ENCODE results near the gene PCDHGA5. TPM values are rescaled to one million over a fixed set of nuclear protein-coding genes. Genes with fewer than 3 reads are reported as not detected.
A peak's percentile ranks its signal among the peaks of the same experiment; 100 is the strongest.

The PCDHGA5 gene
- total and polyA plus RNA-seq, 10 donors, result 0.04 to 3.1 (median 2.2) TPM; not detected in 1

DNA sequence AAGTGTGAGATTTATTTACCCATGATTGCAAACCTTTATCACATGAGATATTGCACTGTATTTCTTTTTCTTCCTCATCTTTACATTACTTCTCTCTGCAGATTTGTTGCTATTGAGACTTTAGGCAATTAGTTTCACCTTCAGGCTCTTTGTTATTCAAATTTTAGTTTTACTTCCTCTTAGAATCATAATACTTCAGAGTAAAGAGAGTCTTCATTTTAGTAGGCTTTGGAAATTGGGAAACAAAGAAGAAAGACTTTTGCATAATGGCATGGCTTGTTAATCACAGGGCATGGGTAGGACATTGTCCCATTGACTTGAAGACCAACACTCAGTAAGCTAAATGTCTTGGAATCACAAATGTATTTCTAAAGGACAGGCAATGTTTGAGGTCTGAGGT, 1.2 kb upstream of the PCDHGA5 start:
- peaks cover 0 to 94% (median 30%) of the 10 kb centered on the region in 7 donors for H3K27me3 ChIP-seq (replicated peaks in 1 of 7)
- H3K4me1 ChIP-seq, result no peaks in the 10 kb centered on the region
- H3K4me3 ChIP-seq, result no peak overlapping the region
- intact Hi-C loops (cut with DNase I; ENCODE audit: low total_unique reads), result no loop called here
- no peak overlapping the region for H3K27ac ChIP-seq
- H3K36me3 ChIP-seq, result peaks cover 0 to 7% (median 0%) of the 10 kb centered on the region in 6 donors
- no peak for DNase-seq
- peaks cover 0 to 99% (median 98%) of the 10 kb centered on the region in 8 donors for H3K9me3 ChIP-seq
- TF ChIP-seq POLR2A (IDR thresholded peaks at IDR 0.05) (no peak), POLR2AphosphoS5 (IDR thresholded peaks at IDR 0.05) (no peak)
- TF ChIP-seq, protein P1, sequence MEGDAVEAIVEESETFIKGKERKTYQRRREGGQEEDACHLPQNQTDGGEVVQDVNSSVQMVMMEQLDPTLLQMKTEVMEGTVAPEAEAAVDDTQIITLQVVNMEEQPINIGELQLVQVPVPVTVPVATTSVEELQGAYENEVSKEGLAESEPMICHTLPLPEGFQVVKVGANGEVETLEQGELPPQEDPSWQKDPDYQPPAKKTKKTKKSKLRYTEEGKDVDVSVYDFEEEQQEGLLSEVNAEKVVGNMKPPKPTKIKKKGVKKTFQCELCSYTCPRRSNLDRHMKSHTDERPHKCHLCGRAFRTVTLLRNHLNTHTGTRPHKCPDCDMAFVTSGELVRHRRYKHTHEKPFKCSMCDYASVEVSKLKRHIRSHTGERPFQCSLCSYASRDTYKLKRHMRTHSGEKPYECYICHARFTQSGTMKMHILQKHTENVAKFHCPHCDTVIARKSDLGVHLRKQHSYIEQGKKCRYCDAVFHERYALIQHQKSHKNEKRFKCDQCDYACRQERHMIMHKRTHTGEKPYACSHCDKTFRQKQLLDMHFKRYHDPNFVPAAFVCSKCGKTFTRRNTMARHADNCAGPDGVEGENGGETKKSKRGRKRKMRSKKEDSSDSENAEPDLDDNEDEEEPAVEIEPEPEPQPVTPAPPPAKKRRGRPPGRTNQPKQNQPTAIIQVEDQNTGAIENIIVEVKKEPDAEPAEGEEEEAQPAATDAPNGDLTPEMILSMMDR (IDR thresholded peaks at IDR 0.05 in 8 of 11, conservative IDR thresholded peaks at IDR 0.05 in 3 of 11), result no peak

GRCh38 chr5:141366016-141366896, 2.3 kb downstream of the PCDHGA5 start:
- no peak for DNase-seq
- intact Hi-C loops (cut with DNase I; ENCODE audit: low total_unique reads), result no loop called here
- H3K27me3 ChIP-seq (replicated peaks in 1 of 7), result peaks cover 0 to 97% (median 30%) of the 10 kb centered on the region in 7 donors
- TF ChIP-seq POLR2AphosphoS5 (IDR thresholded peaks at IDR 0.05) (no peak), POLR2A (IDR thresholded peaks at IDR 0.05) (no peak)
- TF ChIP-seq, protein P1 (IDR thresholded peaks at IDR 0.05 in 8 of 11, conservative IDR thresholded peaks at IDR 0.05 in 3 of 11), result no peak
- no peak overlapping the region for H3K27ac ChIP-seq
- 30 to 48% (median 36%) methylated on average over 22 to 46 of the region's 46 CpGs for WGBS, 5 donors
- peaks cover 0 to 7% (median 0%) of the 10 kb centered on the region in 6 donors for H3K36me3 ChIP-seq
- H3K4me1 ChIP-seq, result no peaks in the 10 kb centered on the region
- peaks cover 0 to 100% (median 95%) of the 10 kb centered on the region in 8 donors for H3K9me3 ChIP-seq
- no peak overlapping the region for H3K4me3 ChIP-seq

DNA sequence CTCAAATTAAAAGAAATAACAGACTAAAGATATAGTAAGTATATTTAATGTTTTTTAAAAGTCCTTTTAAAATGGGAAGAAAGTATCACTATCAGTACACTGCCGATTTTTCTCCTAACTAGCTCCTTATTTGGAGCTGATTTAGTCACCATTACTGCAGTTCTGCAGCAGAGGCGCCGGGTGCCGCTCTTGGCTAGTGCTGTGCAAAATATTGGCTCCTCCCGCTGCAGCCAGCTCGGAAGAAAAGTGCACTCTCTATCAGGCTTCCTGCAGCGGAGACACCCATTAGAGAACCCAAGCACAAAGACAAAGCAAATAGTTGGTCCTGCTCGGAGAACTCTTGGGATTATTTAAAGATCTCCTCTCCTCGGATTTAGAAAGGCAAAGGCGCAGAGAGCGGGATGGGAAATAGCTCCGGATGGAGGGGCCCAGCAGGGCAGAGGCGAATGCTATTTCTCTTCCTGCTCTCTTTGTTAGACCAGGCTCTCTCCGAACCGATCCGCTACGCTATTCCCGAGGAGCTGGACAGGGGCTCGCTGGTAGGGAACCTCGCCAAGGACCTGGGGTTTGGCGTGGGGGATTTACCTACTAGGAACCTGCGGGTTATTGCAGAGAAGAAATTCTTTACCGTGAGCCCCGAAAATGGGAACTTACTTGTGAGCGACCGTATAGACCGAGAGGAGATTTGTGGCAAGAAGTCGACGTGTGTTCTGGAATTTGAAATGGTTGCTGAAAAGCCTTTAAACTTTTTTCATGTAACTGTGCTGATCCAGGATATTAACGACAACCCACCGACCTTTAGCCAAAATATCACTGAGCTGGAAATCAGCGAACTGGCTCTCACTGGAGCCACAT, 6.3 kb downstream of the PCDHGA5 start, which contains the start of gene PCDHGB3:
Gene PCDHGB3 (plus strand): TSS at position 249 of the 855 bp plus-strand sequence. CDS start 153 bp downstream, at position 402.
- Histone ChIP-seq H3K36me3 (no peaks in the 10 kb centered on the region), H3K27ac (no peak within 1 kb of the TSS), H3K9me3 (peaks cover 0 to 100% (median 97%) of the 10 kb centered on the region in 8 donors), H3K27me3 (replicated peaks in 1 of 7) (peaks cover 0 to 97% (median 21%) of the 10 kb centered on the region in 7 donors), H3K4me3 (peak within 1 kb of the TSS in 5 of 8 donors; percentile 15 to 61 (median 23)), H3K4me1 (no peaks in the 10 kb centered on the region)
- WGBS, 5 donors, result 12 to 23% (median 17%) methylated on average over 32 of the region's 32 CpGs
- no peak for DNase-seq
- intact Hi-C loops (cut with DNase I; ENCODE audit: low total_unique reads), result no loop called here
- TF ChIP-seq, protein P1 (IDR thresholded peaks at IDR 0.05 in 8 of 11, conservative IDR thresholded peaks at IDR 0.05 in 3 of 11), result peak in 3 of 11 experiments; percentile 10 to 30 (median 21)
- TF ChIP-seq POLR2A (IDR thresholded peaks at IDR 0.05) (no peak), POLR2AphosphoS5 (IDR thresholded peaks at IDR 0.05) (no peak)

All from spleen (tissue), 11 donors.